IMR-90 (cell line): ENCODE measurements around the gene CLMP. TPM values are rescaled to one million over a fixed set of nuclear protein-coding genes. Genes with fewer than 3 reads are reported as not detected.

ENCODE experiments used
- ATAC-seq: fragments of 200-7000 bp; cut with Tn5 transposase; 2 replicates; pipeline ENCODE4 v1.9.1; 2020; ENCODE audit warnings: low read depth, mild to moderate bottlenecking, moderate library complexity
- BruUV-seq: library from RNA; stranded (reverse); fragments of 400-500 nt; replicated peaks from 2 replicates; lab custom pipeline; 2021; lab: Mats Ljungman, UMichigan
- CTCF ChIA-PET: fragments of 300-600 bp; formaldehyde crosslinking; extraction: SDS; loops from one replicate; lab custom pipeline; 2021; ENCODE audit warnings: antibody characterized with exemption; lab: Yijun Ruan, JAX
- POLR2A ChIA-PET: fragments of 300-600 bp; sonication (Branson Sonifier 250); formaldehyde crosslinking; loops from one replicate; lab custom pipeline; 2022; ENCODE audit warnings: antibody characterized with exemption; ENCODE audit not compliant: unreplicated experiment; lab: Charles Lee
- DNase-seq: peaks from one replicate; pipeline ENCODE4 v3.0.0; 2013
- H2AFZ ChIP-seq: replicated peaks from 2 replicates; pipeline ENCODE3; 2013; ENCODE audit warnings: low read length, mild to moderate bottlenecking; ENCODE audit not compliant: poor library complexity
- H2AK5ac ChIP-seq: 2 replicates; pipeline ENCODE4 v1.6.1; 2013; ENCODE audit warnings: low read depth, low read length, inconsistent platforms
- H2AK9ac ChIP-seq: replicated peaks from 2 replicates; pipeline ENCODE3; 2013; ENCODE audit warnings: mild to moderate bottlenecking, low read depth, low read length, moderate library complexity; ENCODE audit not compliant: poor library complexity
- H2BK120ac ChIP-seq: 2 replicates; pipeline ENCODE4 v1.6.1; 2013; ENCODE audit warnings: low read depth, low read length, inconsistent platforms
- H2BK15ac ChIP-seq: 3 replicates; pipeline ENCODE4 v1.6.1; 2013; ENCODE audit warnings: low read depth, low read length, inconsistent platforms
- H2BK20ac ChIP-seq: 2 replicates; pipeline ENCODE4 v1.6.1; 2013; ENCODE audit warnings: low read depth, mild to moderate bottlenecking, inconsistent platforms, low read length, moderate library complexity
- H2BK5ac ChIP-seq: 2 replicates; pipeline ENCODE4 v1.6.1; 2013; ENCODE audit warnings: mild to moderate bottlenecking, low read depth, low read length, inconsistent platforms; ENCODE audit not compliant: poor library complexity, severe bottlenecking
- H3K14ac ChIP-seq: replicated peaks from 2 replicates; pipeline ENCODE4 v1.6.1; 2013; ENCODE audit warnings: low read depth, low read length, inconsistent platforms
- H3K18ac ChIP-seq: 2 replicates; pipeline ENCODE4 v1.6.1; 2013; ENCODE audit warnings: low read depth, low read length, control low read depth
- H3K23ac ChIP-seq: 2 replicates; pipeline ENCODE4 v1.6.1; 2013; ENCODE audit warnings: low read depth, low read length, inconsistent platforms
- H3K27ac ChIP-seq: 2 replicates; pipeline ENCODE4 v1.5.1; 2013; ENCODE audit warnings: mild to moderate bottlenecking, control low read depth, low read length; ENCODE audit not compliant: insufficient read depth
- H3K27me3 ChIP-seq: 2 replicates; pipeline ENCODE4 v1.6.1; 2013; ENCODE audit warnings: low read length; ENCODE audit not compliant: control insufficient read depth, insufficient read depth
- H3K36me3 ChIP-seq: 2 replicates; pipeline ENCODE4 v1.6.1; 2013; ENCODE audit warnings: low read length, mixed read lengths; ENCODE audit not compliant: control insufficient read depth, insufficient read depth
- H3K4ac ChIP-seq: 2 replicates; pipeline ENCODE4 v1.6.1; 2013; ENCODE audit warnings: low read depth, low read length, inconsistent platforms
- H3K4me1 ChIP-seq: 2 replicates; pipeline ENCODE4 v1.6.1; 2013; ENCODE audit warnings: low read length, mixed read lengths; ENCODE audit not compliant: control insufficient read depth, insufficient read depth
- H3K4me2 ChIP-seq: 2 replicates; pipeline ENCODE4 v1.6.1; 2013; ENCODE audit warnings: low read depth, mild to moderate bottlenecking, control low read depth, low read length, moderate library complexity
- H3K4me3 ChIP-seq: 2 replicates; pipeline ENCODE4 v1.5.1; 2013; ENCODE audit warnings: low read depth, mild to moderate bottlenecking, control low read depth, low read length, moderate library complexity; ENCODE audit not compliant: insufficient read depth
- H3K56ac ChIP-seq: 2 replicates; pipeline ENCODE4 v1.6.1; 2013; ENCODE audit warnings: low read length, inconsistent platforms; ENCODE audit not compliant: insufficient read depth; ENCODE audit errors: extremely low read depth
- H3K79me1 ChIP-seq, 2 experiments: 2 replicates each; pipeline ENCODE4 v1.6.1; 2013; ENCODE audit warnings: low read length in 2 of 2, inconsistent platforms in 1 of 2, low read depth in 1 of 2
- H3K9ac ChIP-seq: 2 replicates; pipeline ENCODE4 v1.6.1; 2013; ENCODE audit warnings: low read depth, low read length, control low read depth
- H3K9me1 ChIP-seq: 2 replicates; pipeline ENCODE4 v1.6.1; 2013; ENCODE audit warnings: low read length, inconsistent platforms; ENCODE audit not compliant: insufficient read depth
- H3K9me3 ChIP-seq: 2 replicates; pipeline ENCODE4 v1.6.1; 2013; ENCODE audit warnings: low read length; ENCODE audit not compliant: control insufficient read depth, insufficient read depth
- H4K20me1 ChIP-seq: 2 replicates; pipeline ENCODE4 v1.6.1; 2013; ENCODE audit warnings: low read length, inconsistent platforms; ENCODE audit not compliant: insufficient read depth
- H4K5ac ChIP-seq: 2 replicates; pipeline ENCODE4 v1.6.1; 2013; ENCODE audit warnings: mild to moderate bottlenecking, low read depth, low read length, control low read depth
- H4K8ac ChIP-seq, 2 experiments: 2 replicates each; pipeline ENCODE4 v1.6.1; 2013; ENCODE audit warnings: low read depth in 2 of 2, low read length in 2 of 2, control low read depth in 1 of 2, inconsistent platforms in 1 of 2
- H4K91ac ChIP-seq: 2 replicates; pipeline ENCODE4 v1.6.1; 2013; ENCODE audit warnings: low read depth, low read length, inconsistent platforms; ENCODE audit not compliant: insufficient read depth
- BHLHE40 ChIP-seq: fragments of 150-350 bp; IDR thresholded peaks from 2 replicates; pipeline ENCODE4 v1.6.1; 2016; ENCODE audit warnings: mild to moderate bottlenecking, low read depth, low read length
- CEBPB ChIP-seq: IDR thresholded peaks from 2 replicates; pipeline ENCODE4 v1.6.1; 2012; ENCODE audit warnings: low read depth, low read length, improper control_type of control experiment
- CHD1 ChIP-seq: IDR thresholded peaks from 2 replicates; pipeline ENCODE4 v1.6.1; 2012; ENCODE audit warnings: low read depth, low read length, improper control_type of control experiment
- FOS ChIP-seq: fragments of 150-350 bp; IDR thresholded peaks from 2 replicates; pipeline ENCODE4 v1.6.1; 2016; ENCODE audit warnings: low read depth, low read length
- MAZ ChIP-seq: IDR thresholded peaks from 2 replicates; pipeline ENCODE4 v1.6.1; 2012; ENCODE audit warnings: low read depth, mild to moderate bottlenecking, low read length, improper control_type of control experiment, moderate library complexity, borderline replicate concordance
- MXI1 ChIP-seq: IDR thresholded peaks from 2 replicates; pipeline ENCODE4 v1.6.1; 2012; ENCODE audit warnings: low read depth, mild to moderate bottlenecking, low read length, moderate library complexity, borderline replicate concordance
- POLR2A ChIP-seq: IDR thresholded peaks from 2 replicates; pipeline ENCODE4 v1.6.1; 2012; ENCODE audit warnings: mild to moderate bottlenecking, low read depth, low read length
- RAD21 ChIP-seq: IDR thresholded peaks from 2 replicates; pipeline ENCODE4 v1.6.1; 2012; ENCODE audit warnings: low read length, improper control_type of control experiment
- RCOR1 ChIP-seq: IDR thresholded peaks from 2 replicates; pipeline ENCODE4 v1.6.1; 2012; ENCODE audit warnings: mild to moderate bottlenecking, low read length, improper control_type of control experiment; ENCODE audit not compliant: insufficient replicate concordance
- SMC3 ChIP-seq: fragments of 150-350 bp; IDR thresholded peaks from 2 replicates; pipeline ENCODE4 v1.6.1; 2016; ENCODE audit warnings: low read depth, mild to moderate bottlenecking, antibody characterized with exemption, low read length, moderate library complexity
- WGBS, 2 experiments: methylation state at CpG; one replicate each; pipeline versions ENCODE4 v1.1.5 to v1.1.7; 2013; ENCODE audit warnings: missing lambda C conversion rate in 2 of 2; ENCODE audit not compliant: insufficient read length in 1 of 2; ENCODE audit errors: extremely low coverage in 2 of 2; 5-methylcytosine and 5-hydroxymethylcytosine counted together
- dilution Hi-C: fragments of 300-500 bp; cut with HindIII; formaldehyde crosslinking; loops from one replicate; pipeline ENCODE4 v1.14.3; 2018; ENCODE audit warnings: low sequenced_read_pairs; ENCODE audit not compliant: unreplicated experiment
- in situ Hi-C: fragments of 300-500 bp; cut with MboI; formaldehyde crosslinking; loops from 3 replicates; pipeline ENCODE4 v1.14.3; 2019; ENCODE audit warnings: low sequenced_read_pairs, inconsistent platforms, mixed read lengths
- intact Hi-C: fragments of 100-400 bp; cut with micrococcal nuclease; formaldehyde crosslinking; loops from 2 replicates; pipeline ENCODE4 v1.10.0; 2022
- polyA plus RNA-seq, 3 experiments: library from polyadenylated mRNA; depleted of rRNA; stranded (reverse); fragments of >200 nt; gene quantifications; 2 replicates each; pipeline ENCODE4 v1.2.3, GENCODE V29; 2012; ENCODE audit warnings: low replicate concordance in 1 of 3
- total RNA-seq: library from RNA; depleted of rRNA; stranded (reverse); fragments of >200 nt; gene quantifications from 2 replicates; pipeline ENCODE4 v1.2.3, GENCODE V29; 2012
- TF ChIP-seq, protein P1 (sequence below): conservative IDR thresholded peaks from 2 replicates; pipeline ENCODE4 v1.5.1; 2012; ENCODE audit warnings: mild to moderate bottlenecking, low read depth, low read length, improper control_type of control experiment
- TF ChIP-seq, protein P2 (sequence below): fragments of 150-350 bp; IDR thresholded peaks from 2 replicates; pipeline ENCODE4 v1.6.1; 2016; ENCODE audit warnings: low read depth, mild to moderate bottlenecking, low read length, moderate library complexity, borderline replicate concordance
- TF ChIP-seq, protein P3 (sequence below): fragments of 150-350 bp; IDR thresholded peaks from 2 replicates; pipeline ENCODE4 v1.6.1; 2017; ENCODE audit warnings: mild to moderate bottlenecking, antibody characterized with exemption, low read length, low read depth

CLMP gene
- total and polyA plus RNA-seq, 2 of the 4 experiments (the other 2 are of a cell fraction): 54.7 to 95.7 TPM

DNA sequence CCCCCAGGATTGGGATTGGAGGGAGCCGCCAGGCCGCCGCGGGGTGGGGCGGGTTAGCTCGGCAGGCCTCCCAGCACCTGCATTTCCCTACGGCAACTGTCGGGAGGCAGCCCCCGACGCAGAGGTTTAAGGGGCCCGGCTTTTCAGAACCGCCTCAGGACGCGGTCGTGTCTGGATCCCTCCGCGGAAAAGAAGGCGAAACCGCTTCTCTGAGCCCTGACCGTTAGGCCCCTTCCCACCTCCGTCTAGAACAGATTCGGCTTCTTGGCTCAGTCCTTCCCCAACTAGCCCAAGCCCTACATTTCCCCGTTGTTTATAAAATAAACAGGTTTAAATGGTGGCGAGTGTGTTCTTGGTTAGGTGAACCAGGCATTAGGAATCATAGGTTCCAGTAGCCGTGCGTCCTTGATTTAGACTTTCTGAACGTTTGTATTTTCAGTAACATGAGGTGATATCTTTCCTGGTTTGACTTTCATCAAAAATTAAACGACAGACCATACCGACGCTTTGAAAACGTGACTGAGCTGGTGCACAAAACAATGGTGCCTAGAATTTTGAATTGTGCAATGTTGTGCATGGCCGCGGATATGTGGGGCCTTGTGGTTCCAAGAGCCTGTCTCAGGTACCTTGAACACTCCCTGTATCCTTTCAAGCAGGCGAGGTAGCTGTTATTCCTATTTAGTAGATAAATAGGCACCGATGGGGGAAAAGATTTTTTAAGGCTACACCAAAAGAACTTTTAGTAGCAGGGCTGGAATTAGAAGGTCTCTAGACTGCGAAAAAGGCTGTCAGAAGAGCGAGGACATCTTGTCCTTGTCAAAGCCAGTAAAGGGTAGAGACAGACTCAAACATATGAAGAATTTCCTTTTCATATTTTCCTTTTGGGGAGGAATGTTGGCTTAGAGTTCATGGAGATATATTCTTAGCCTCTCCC lies 131.9 kb downstream of the CLMP start:
- no peaks in the 10 kb centered on the region for H3K9me3 ChIP-seq
- H4K91ac ChIP-seq: peak overlapping the region; percentile 100
- peak overlapping the region; percentile 97 for H2AK5ac ChIP-seq
- H3K36me3 ChIP-seq: peaks cover 26% of the 10 kb centered on the region
- H3K9me1 ChIP-seq: peaks cover 6% of the 10 kb centered on the region; the same call in 1 of the 2 replicates
- peak overlapping the region; percentile 91 for H3K18ac ChIP-seq
- no peaks in the 10 kb centered on the region for H3K27me3 ChIP-seq
- H3K56ac ChIP-seq: peak overlapping the region; percentile 100
- H2BK120ac ChIP-seq: peak overlapping the region; percentile 92
- peak overlapping the region; percentile 91 for H3K4me2 ChIP-seq
- WGBS, 2 experiments: no CpG with 5 or more reads among the region's 37 CpGs
- H2BK15ac ChIP-seq: peak overlapping the region; percentile 85
- ChIA-PET POLR2A (interaction anchor here (1.0 kb wide), 1 partner anchor 81 kb away, joined by 5 read pairs; no protein-coding TSS in a partner anchor), CTCF (interaction anchor here (0.6 to 1.5 kb wide), 3 partner anchors 9 to 439 kb away, joined by 3 to 12 read pairs (median 4); no protein-coding TSS in a partner anchor)
- TSS peak; percentile 79 for BruUV-seq
- DNase-seq (peak; percentile 59), ATAC-seq (peak; percentile 8)
- intact Hi-C loops: loop anchor here (2.0 kb wide), 1 partner anchor 184 kb away; no protein-coding TSS in a partner anchor
- peaks cover 16 to 50% of the 10 kb centered on the region in 2 experiments for H3K79me1 ChIP-seq
- peak overlapping the region; percentile 100 for H3K23ac ChIP-seq
- peak overlapping the region; percentile 100 for H2AK9ac ChIP-seq
- H3K9ac ChIP-seq: peak overlapping the region; percentile 99
- peak overlapping the region; percentile 99 for H4K5ac ChIP-seq
- peak overlapping the region; percentile 100 for H3K4ac ChIP-seq
- peak overlapping the region; percentile 97 for H2BK5ac ChIP-seq
- H2BK20ac ChIP-seq: peak overlapping the region; percentile 66
- peak overlapping the region; percentile 98 for H2AFZ ChIP-seq
- peak overlapping the region; percentile 100 for H3K14ac ChIP-seq
- dilution Hi-C loops: no loop called here
- peak overlapping the region; percentile 61 for H3K4me3 ChIP-seq
- peak overlapping the region; percentile 95 for H3K27ac ChIP-seq
- in situ Hi-C loops: no loop called here
- peak overlapping the region; percentile 96 to 100 for H4K8ac ChIP-seq
- peaks cover 38% of the 10 kb centered on the region for H4K20me1 ChIP-seq
- H3K4me1 ChIP-seq: peaks cover 5% of the 10 kb centered on the region
- TF ChIP-seq FOS: no peak
- no peak for TF ChIP-seq MAZ
- peak; percentile 97 for TF ChIP-seq CEBPB
- peak; percentile 64 for TF ChIP-seq BHLHE40
- TF ChIP-seq, protein P1, sequence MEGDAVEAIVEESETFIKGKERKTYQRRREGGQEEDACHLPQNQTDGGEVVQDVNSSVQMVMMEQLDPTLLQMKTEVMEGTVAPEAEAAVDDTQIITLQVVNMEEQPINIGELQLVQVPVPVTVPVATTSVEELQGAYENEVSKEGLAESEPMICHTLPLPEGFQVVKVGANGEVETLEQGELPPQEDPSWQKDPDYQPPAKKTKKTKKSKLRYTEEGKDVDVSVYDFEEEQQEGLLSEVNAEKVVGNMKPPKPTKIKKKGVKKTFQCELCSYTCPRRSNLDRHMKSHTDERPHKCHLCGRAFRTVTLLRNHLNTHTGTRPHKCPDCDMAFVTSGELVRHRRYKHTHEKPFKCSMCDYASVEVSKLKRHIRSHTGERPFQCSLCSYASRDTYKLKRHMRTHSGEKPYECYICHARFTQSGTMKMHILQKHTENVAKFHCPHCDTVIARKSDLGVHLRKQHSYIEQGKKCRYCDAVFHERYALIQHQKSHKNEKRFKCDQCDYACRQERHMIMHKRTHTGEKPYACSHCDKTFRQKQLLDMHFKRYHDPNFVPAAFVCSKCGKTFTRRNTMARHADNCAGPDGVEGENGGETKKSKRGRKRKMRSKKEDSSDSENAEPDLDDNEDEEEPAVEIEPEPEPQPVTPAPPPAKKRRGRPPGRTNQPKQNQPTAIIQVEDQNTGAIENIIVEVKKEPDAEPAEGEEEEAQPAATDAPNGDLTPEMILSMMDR: no peak
- no peak for TF ChIP-seq CHD1
- TF ChIP-seq POLR2A: peak; percentile 77
- TF ChIP-seq SMC3: no peak
- TF ChIP-seq, protein P2, sequence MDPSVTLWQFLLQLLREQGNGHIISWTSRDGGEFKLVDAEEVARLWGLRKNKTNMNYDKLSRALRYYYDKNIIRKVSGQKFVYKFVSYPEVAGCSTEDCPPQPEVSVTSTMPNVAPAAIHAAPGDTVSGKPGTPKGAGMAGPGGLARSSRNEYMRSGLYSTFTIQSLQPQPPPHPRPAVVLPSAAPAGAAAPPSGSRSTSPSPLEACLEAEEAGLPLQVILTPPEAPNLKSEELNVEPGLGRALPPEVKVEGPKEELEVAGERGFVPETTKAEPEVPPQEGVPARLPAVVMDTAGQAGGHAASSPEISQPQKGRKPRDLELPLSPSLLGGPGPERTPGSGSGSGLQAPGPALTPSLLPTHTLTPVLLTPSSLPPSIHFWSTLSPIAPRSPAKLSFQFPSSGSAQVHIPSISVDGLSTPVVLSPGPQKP: no peak
- TF ChIP-seq RAD21: no peak
- no peak for TF ChIP-seq MXI1
- no peak for TF ChIP-seq RCOR1
- TF ChIP-seq, protein P3, sequence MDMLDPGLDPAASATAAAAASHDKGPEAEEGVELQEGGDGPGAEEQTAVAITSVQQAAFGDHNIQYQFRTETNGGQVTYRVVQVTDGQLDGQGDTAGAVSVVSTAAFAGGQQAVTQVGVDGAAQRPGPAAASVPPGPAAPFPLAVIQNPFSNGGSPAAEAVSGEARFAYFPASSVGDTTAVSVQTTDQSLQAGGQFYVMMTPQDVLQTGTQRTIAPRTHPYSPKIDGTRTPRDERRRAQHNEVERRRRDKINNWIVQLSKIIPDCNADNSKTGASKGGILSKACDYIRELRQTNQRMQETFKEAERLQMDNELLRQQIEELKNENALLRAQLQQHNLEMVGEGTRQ: no peak
